Measurements from ENCODE around the gene PPM1M.
"Not testable (repeated sequence)": the region's sequence is repeated elsewhere in the genome, so short reads cannot be mapped to it uniquely, and the experiment has no call there.

- TF ChIP-seq CTCF, POLR2A (IDR thresholded peaks at IDR 0.05): not testable (repeated sequence)
Measured at GRCh38 chr3:52274781-52275180, 29.2 kb downstream of the PPM1M start.

All from right lobe of liver (tissue), 4 donors.